Measurements from ENCODE around the gene IPO11. TPM values are rescaled to one million over a fixed set of nuclear protein-coding genes. Genes with fewer than 3 reads are reported as not detected.

IPO11 gene
- total RNA-seq, 4 donors from 2014 or later = 20.4 to 44.6 (median 34.1) TPM

DNA sequence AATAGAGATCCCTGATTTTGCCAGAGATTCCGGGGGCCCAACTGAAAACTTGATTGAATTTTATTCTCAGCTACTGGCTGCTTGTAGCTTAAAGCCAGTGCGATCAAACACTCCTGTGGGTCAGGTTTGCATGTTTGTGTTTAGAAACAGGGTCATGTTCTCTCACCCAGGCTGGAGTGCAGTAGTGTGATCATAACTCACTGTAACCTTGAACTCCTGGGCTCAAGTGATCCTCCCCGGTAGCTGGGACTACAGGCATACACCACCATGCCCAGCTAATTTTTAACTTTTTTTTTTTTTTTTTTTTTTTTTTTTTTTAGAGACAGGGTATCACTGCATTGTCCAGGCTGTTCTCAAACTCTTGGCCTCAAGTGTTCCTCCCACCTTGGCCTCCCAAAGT, 232.7 kb downstream of the IPO11 start:
- H3K4me1 ChIP-seq = no peaks in the 10 kb centered on the region
- H3K36me3 ChIP-seq = peaks cover 0 to 10% (median 0%) of the 10 kb centered on the region in 3 donors
- no peak overlapping the region for H3K4me3 ChIP-seq
- no peak for TF ChIP-seq EP300 (IDR thresholded peaks at IDR 0.05)
- TF ChIP-seq, protein P1, sequence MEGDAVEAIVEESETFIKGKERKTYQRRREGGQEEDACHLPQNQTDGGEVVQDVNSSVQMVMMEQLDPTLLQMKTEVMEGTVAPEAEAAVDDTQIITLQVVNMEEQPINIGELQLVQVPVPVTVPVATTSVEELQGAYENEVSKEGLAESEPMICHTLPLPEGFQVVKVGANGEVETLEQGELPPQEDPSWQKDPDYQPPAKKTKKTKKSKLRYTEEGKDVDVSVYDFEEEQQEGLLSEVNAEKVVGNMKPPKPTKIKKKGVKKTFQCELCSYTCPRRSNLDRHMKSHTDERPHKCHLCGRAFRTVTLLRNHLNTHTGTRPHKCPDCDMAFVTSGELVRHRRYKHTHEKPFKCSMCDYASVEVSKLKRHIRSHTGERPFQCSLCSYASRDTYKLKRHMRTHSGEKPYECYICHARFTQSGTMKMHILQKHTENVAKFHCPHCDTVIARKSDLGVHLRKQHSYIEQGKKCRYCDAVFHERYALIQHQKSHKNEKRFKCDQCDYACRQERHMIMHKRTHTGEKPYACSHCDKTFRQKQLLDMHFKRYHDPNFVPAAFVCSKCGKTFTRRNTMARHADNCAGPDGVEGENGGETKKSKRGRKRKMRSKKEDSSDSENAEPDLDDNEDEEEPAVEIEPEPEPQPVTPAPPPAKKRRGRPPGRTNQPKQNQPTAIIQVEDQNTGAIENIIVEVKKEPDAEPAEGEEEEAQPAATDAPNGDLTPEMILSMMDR (IDR thresholded peaks at IDR 0.05) = no peak
- TF ChIP-seq POLR2A (IDR thresholded peaks at IDR 0.05) = no peak
- 96 to 99% methylated on average over 3 of the region's 3 CpGs for WGBS, 2 donors
- H3K9me3 ChIP-seq = no peaks in the 10 kb centered on the region
- no peaks in the 10 kb centered on the region for H3K27me3 ChIP-seq
- DNase-seq (ENCODE audit: low spot score in 2 of 2) = no peak
- no peak overlapping the region for H3K27ac ChIP-seq

DNA sequence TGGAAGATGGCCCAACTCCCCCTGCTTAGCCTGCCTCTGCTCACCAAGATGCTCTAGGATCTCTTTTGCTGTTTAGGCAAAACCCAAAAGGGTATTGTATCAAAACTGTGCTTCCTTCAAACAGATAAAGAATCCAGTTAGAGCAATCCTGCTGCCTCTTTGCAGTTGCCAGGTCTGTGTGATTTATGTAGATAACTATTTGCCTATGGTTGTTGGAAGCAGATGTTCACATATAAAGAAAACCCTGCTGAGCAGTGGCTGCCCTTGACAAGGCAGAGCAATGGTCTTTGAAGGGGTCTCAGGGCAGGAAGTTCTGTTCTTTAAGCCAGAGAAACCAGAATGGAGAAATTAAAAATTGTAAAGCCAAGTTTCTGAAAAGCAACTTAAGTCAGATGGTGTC, 234.7 kb downstream of the IPO11 start:
- H3K27me3 ChIP-seq = no peaks in the 10 kb centered on the region
- TF ChIP-seq, protein P1 (IDR thresholded peaks at IDR 0.05) = no peak

DNA sequence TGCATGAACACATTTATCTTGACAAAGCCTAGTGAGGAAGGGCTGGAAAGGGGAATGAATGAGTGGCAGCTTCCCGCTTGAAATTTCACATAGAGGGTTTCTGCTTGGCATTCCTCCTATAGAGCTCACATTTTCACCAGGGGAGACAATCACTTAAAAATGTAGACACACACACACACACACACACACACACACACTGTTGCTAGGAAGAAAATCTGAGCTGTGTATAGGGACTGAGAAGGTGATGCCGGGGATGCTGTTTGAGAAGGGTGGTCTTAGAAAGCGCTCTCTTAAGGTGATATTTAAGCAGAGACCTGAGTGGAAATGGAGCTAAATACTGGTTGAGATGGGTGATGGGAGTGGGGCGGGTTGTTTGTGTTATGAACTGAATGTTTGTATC, 236.5 kb downstream of the IPO11 start:
- peaks cover 0 to 5% (median 0%) of the 10 kb centered on the region in 3 donors for H3K36me3 ChIP-seq
- H3K27ac ChIP-seq = no peak overlapping the region
- no peak overlapping the region for H3K4me3 ChIP-seq
- no peaks in the 10 kb centered on the region for H3K9me3 ChIP-seq
- no peak for DNase-seq (ENCODE audit: low spot score in 2 of 2)
- WGBS, 2 donors = 94 to 100% methylated on average over 4 of the region's 4 CpGs
- no peaks in the 10 kb centered on the region for H3K4me1 ChIP-seq
- H3K27me3 ChIP-seq = no peaks in the 10 kb centered on the region
- TF ChIP-seq POLR2A (IDR thresholded peaks at IDR 0.05) = no peak
- TF ChIP-seq, protein P1 (IDR thresholded peaks at IDR 0.05) = no peak
- no peak for TF ChIP-seq EP300 (IDR thresholded peaks at IDR 0.05)

More for the DNA sequence above, 234.7 kb downstream of the IPO11 start:
- no peaks in the 10 kb centered on the region for H3K9me3 ChIP-seq
- peaks cover 0 to 10% (median 0%) of the 10 kb centered on the region in 3 donors for H3K36me3 ChIP-seq
- DNase-seq (ENCODE audit: low spot score in 2 of 2) = no peak
- no peak overlapping the region for H3K27ac ChIP-seq
- H3K4me1 ChIP-seq = no peaks in the 10 kb centered on the region
- H3K4me3 ChIP-seq = no peak overlapping the region

DNA sequence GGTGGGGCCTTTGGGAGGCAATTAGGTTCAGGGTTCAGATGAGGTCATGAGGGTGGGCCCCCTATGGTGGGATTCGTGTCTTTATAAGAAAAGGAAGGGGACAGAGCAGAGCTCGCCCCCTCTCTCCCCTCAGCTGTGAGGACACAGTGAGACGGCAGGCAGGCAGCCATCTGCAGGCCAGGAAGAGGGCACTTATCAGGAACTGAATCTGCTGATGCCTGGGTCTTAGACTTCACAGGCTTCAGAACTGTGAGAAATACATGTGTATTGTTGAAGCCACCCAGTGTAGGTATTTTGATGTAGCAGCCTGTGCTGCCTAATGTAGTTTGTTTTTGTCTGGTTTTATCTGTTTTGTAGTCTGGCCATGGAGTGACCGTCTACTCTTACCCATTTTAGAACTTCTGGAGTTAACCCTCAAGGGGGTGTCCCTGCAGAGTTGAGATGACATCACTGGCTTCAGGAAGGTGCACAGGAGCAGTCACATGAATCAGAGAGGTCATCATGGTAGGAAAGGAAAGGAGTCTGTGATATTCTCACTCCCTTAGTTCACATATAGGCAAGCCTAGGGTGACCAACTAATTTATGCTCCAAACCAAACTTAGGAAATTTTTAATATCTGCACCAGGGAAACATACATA, 237.0 kb downstream of the IPO11 start:
- TF ChIP-seq POLR2A (IDR thresholded peaks at IDR 0.05) = no peak
- TF ChIP-seq EP300 (IDR thresholded peaks at IDR 0.05) = no peak
- TF ChIP-seq, protein P1 (IDR thresholded peaks at IDR 0.05) = no peak
- H3K36me3 ChIP-seq = no peaks in the 10 kb centered on the region
- no peak overlapping the region for H3K4me3 ChIP-seq
- no peak for DNase-seq (ENCODE audit: low spot score in 2 of 2)
- no peaks in the 10 kb centered on the region for H3K27me3 ChIP-seq
- WGBS, 2 donors = 66 to 73% methylated on average over 4 of the region's 4 CpGs
- no peak overlapping the region for H3K27ac ChIP-seq
- no peaks in the 10 kb centered on the region for H3K9me3 ChIP-seq
- H3K4me1 ChIP-seq = no peaks in the 10 kb centered on the region

DNA sequence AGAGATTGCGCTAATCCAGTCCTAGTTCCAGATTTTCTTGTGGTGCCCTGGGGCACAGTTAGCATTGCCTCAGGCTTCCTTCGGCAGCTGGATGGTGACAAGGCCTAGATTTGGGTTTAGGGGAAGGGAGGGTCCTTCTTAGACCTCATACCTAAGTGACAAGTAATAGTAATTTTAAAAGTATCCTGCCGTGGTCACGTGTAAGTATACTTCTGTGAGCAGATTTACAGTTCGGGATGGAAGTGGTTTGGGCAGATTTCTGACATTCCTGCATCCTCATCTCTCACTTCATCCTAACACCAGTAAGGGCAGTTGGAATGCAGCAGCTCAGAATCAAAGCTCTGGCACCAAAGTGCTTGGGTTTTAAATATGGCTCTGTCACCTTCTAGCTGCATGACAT, 237.6 kb downstream of the IPO11 start:
- TF ChIP-seq EP300 (IDR thresholded peaks at IDR 0.05) (no peak), POLR2A (IDR thresholded peaks at IDR 0.05) (no peak)
- TF ChIP-seq, protein P1 (IDR thresholded peaks at IDR 0.05) = no peak
- 78 to 81% methylated on average over 5 of the region's 5 CpGs for WGBS, 2 donors

More for the DNA sequence above, 237.6 kb downstream of the IPO11 start:
- DNase-seq (ENCODE audit: low spot score in 2 of 2) = no peak
- H3K4me3 ChIP-seq = no peak overlapping the region
- no peaks in the 10 kb centered on the region for H3K4me1 ChIP-seq
- no peak overlapping the region for H3K27ac ChIP-seq
- no peaks in the 10 kb centered on the region for H3K9me3 ChIP-seq
- no peaks in the 10 kb centered on the region for H3K36me3 ChIP-seq
- no peaks in the 10 kb centered on the region for H3K27me3 ChIP-seq
